SJSA1 (cell line): ENCODE measurements around the gene TRABD2B. TPM values are rescaled to one million over a fixed set of nuclear protein-coding genes. Genes with fewer than 3 reads are reported as not detected.

Experiments
- DNase-seq, 2 experiments: peaks; one replicate each; pipeline ENCODE4 v3.0.0-alpha.2; 2015 to 2020; ENCODE audit warnings: low spot score in 2 of 2, low read depth in 1 of 2
- H3K27ac ChIP-seq: fragments of 250-450 bp; sonication (Bioruptor Pico); 2 replicates; pipeline ENCODE4 v1.5.1; 2020; ENCODE audit warnings: mild to moderate bottlenecking, moderate library complexity
- H3K27me3 ChIP-seq: fragments of 250-450 bp; sonication (Bioruptor Pico); replicated peaks from 2 replicates; pipeline ENCODE4 v1.5.1; 2020; ENCODE audit warnings: mild to moderate bottlenecking, moderate library complexity
- H3K36me3 ChIP-seq: fragments of 250-450 bp; sonication (Bioruptor Pico); 2 replicates; pipeline ENCODE4 v1.5.1; 2020; ENCODE audit warnings: mild to moderate bottlenecking
- H3K4me1 ChIP-seq: fragments of 250-450 bp; sonication (Bioruptor Pico); replicated peaks from 2 replicates; pipeline ENCODE4 v1.6.1; 2021; ENCODE audit warnings: mild to moderate bottlenecking
- H3K4me3 ChIP-seq: fragments of 250-450 bp; sonication (Bioruptor Pico); 2 replicates; pipeline ENCODE4 v1.5.1; 2020; ENCODE audit warnings: mild to moderate bottlenecking
- H3K9me3 ChIP-seq: fragments of 250-450 bp; sonication (Bioruptor Pico); replicated peaks from 2 replicates; pipeline ENCODE4 v1.5.1; 2020; ENCODE audit warnings: mild to moderate bottlenecking
- total RNA-seq: library from RNA; depleted of rRNA; stranded (reverse); fragments of >200 nt; shearing (Covaris generic); gene quantifications from 2 replicates; pipeline ENCODE4 v1.2.3, GENCODE V29; 2014

Gene TRABD2B
- total RNA-seq, 1 experiment from 2014 or later: 0.16 TPM

DNA sequence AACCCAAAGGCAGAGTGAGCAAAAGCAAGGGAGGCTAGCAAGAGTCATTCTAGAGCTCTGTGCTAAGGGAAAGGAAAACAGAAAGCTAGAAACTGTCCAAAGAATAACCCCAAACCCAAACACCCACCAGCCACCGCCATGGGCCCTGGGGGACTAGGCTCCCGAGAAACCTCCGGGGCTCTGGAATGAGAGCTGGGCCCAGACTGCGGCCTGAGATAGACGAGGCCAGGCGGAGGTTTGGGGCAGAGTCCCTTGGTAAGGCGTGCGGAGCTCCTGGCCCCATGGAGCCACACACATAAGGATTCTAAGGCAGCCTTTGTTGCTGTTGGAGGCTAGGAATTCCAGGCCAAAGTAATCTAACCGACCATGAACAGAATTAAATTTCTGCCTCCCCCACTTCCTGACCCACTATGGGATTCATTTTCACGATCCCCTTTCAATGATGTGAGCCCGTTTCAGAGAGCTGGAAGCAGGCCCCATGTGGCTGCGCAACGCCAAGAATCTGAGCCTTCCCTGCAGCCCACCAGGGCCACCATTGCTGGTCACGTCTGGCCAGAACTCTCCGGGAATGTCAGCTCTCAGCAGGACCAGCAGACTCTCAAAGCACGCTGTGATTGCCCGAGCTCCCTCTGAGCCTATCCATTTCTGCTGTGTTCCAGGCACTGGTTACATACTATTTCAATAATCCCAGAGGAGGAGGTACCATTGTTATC lies 145.0 kb downstream of the TRABD2B start:
- DNase-seq: no peak
- no peaks in the 10 kb centered on the region for H3K36me3 ChIP-seq
- no peaks in the 10 kb centered on the region for H3K27me3 ChIP-seq
- H3K27ac ChIP-seq: no peak overlapping the region
- H3K4me1 ChIP-seq: peaks cover 11% of the 10 kb centered on the region
- H3K9me3 ChIP-seq: no peaks in the 10 kb centered on the region
- no peak overlapping the region for H3K4me3 ChIP-seq

DNA sequence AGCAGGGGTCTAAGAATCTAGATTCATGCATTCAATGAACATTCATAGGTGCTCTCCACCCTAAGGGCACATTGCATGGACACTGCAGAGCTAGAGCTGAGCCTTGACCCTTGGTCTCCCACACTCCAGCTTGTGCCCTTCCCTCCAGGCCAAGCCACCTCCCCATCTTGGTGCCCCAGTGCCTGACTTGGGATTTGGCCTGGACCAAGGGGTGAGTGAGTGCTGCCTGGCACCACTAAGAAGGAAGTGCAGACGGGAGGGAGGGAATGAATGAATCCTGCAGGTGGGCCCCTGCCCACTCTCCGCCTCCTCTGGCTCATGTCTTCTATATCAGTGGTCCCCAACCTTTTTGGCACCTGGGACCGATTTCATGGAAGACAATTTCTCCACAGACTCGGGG lies 146.7 kb downstream of the TRABD2B start:
- H3K27me3 ChIP-seq: no peaks in the 10 kb centered on the region
- no peak overlapping the region for H3K4me3 ChIP-seq
- no peak for DNase-seq

GRCh38 chr1:47849591-47850261 lies 147.5 kb downstream of the TRABD2B start:
- H3K36me3 ChIP-seq: no peaks in the 10 kb centered on the region
- H3K27me3 ChIP-seq: no peaks in the 10 kb centered on the region
- H3K27ac ChIP-seq: no peak overlapping the region
- no peak overlapping the region for H3K4me3 ChIP-seq
- peaks cover 11% of the 10 kb centered on the region for H3K4me1 ChIP-seq
- H3K9me3 ChIP-seq: no peaks in the 10 kb centered on the region
- DNase-seq: no peak

More for the DNA sequence above, 146.7 kb downstream of the TRABD2B start:
- Histone ChIP-seq H3K4me1 (peaks cover 11% of the 10 kb centered on the region), H3K9me3 (no peaks in the 10 kb centered on the region), H3K27ac (no peak overlapping the region), H3K36me3 (no peaks in the 10 kb centered on the region)

DNA sequence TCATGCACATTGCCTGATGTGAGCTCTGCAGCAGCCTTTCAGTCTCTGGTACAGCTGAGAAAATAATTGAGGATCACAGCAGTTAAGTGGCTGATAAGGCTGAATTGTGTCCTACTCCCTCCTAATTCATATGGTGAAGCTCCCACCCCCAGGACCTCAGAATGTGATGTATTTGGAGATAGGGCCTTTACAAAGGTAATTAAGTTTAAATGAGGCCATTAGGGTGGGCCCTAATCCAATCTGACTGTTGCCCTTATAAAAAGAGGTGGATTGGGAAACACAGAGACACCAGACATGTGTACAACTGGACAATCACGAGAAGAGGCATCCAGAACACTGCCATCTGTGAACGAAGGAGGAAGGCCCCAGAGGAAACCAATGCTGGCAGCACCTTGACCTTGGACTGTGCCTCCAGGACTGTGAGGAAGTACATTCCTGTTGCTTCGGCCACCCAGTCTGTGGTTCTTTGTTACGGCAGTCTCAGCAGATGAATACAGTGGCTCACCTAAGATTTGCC lies 148.1 kb downstream of the TRABD2B start:
- Histone ChIP-seq H3K36me3 (no peaks in the 10 kb centered on the region), H3K4me3 (no peak overlapping the region), H3K27me3 (no peaks in the 10 kb centered on the region), H3K4me1 (peaks cover 11% of the 10 kb centered on the region), H3K9me3 (no peaks in the 10 kb centered on the region), H3K27ac (no peak overlapping the region)
- DNase-seq: no peak

DNA sequence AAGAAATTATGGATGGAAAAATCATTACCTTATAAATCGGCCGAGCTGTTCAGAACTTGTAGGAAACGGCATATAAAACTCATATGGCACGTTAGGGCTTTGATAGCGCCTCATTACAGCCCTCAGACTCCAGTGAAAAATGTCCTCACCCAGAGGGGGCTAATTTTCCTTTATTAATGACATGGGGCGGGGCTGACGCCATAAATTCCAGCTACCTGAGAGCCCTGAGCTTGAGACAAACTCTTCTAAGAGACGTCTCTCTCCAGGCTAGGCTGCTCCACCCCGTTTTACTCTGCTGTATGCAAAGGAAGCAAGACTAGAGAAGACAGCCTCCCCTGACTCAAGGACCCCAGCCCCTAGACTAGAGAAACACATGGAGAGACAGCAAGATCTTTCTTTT lies 149.4 kb downstream of the TRABD2B start:
- no peak overlapping the region for H3K4me3 ChIP-seq
- DNase-seq: no peak

GRCh38 chr1:47844558-47844955 lies 152.6 kb downstream of the TRABD2B start:
- Histone ChIP-seq H3K4me1 (peaks cover 41% of the 10 kb centered on the region), H3K4me3 (no peak overlapping the region), H3K27ac (no peak overlapping the region), H3K9me3 (no peaks in the 10 kb centered on the region), H3K27me3 (no peaks in the 10 kb centered on the region), H3K36me3 (no peaks in the 10 kb centered on the region)
- no peak for DNase-seq

More for the DNA sequence above, 149.4 kb downstream of the TRABD2B start:
- no peaks in the 10 kb centered on the region for H3K36me3 ChIP-seq
- H3K9me3 ChIP-seq: no peaks in the 10 kb centered on the region
- H3K4me1 ChIP-seq: peaks cover 17% of the 10 kb centered on the region
- H3K27me3 ChIP-seq: no peaks in the 10 kb centered on the region
- no peak overlapping the region for H3K27ac ChIP-seq

GRCh38 chr1:47843781-47844557 lies 153.2 kb downstream of the TRABD2B start:
- no peaks in the 10 kb centered on the region for H3K9me3 ChIP-seq
- H3K27me3 ChIP-seq: no peaks in the 10 kb centered on the region
- peaks cover 35% of the 10 kb centered on the region for H3K4me1 ChIP-seq
- no peak overlapping the region for H3K27ac ChIP-seq
- no peaks in the 10 kb centered on the region for H3K36me3 ChIP-seq
- no peak overlapping the region for H3K4me3 ChIP-seq
- DNase-seq: no peak

DNA sequence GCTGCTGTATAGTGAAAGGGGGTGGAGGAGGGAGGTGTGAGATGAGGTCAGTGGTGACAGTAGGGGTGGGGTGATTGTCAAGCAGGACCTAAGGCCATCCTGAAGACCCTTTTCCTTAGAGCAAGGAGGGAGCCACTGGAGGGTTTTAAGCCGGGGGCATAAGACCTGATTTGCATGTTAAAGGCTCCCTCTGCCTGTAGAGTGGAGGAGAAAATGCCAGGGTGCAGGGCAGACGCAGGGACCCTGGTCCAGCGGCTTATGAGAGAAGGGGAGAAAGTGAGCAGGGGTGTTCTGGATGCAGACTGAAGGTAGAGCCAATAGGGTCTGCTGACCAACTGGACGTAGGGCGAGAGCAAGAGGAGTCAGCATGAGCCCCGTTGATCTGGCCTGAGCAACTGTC lies 154.1 kb downstream of the TRABD2B start:
- no peak for DNase-seq
- Histone ChIP-seq H3K27ac (no peak overlapping the region), H3K9me3 (no peaks in the 10 kb centered on the region), H3K36me3 (no peaks in the 10 kb centered on the region), H3K4me1 (peaks cover 33% of the 10 kb centered on the region), H3K4me3 (no peak overlapping the region), H3K27me3 (no peaks in the 10 kb centered on the region)

- H3K27ac ChIP-seq: no peak overlapping the region
- peak in 1 of 2 experiments; percentile 44 for DNase-seq
- no peaks in the 10 kb centered on the region for H3K36me3 ChIP-seq
- peaks cover 33% of the 10 kb centered on the region for H3K4me1 ChIP-seq
- H3K4me3 ChIP-seq: no peak overlapping the region
- no peaks in the 10 kb centered on the region for H3K9me3 ChIP-seq
- H3K27me3 ChIP-seq: no peaks in the 10 kb centered on the region
These were observed 154.8 kb downstream of the TRABD2B start for GRCh38 chr1:47842228-47842919.

DNA sequence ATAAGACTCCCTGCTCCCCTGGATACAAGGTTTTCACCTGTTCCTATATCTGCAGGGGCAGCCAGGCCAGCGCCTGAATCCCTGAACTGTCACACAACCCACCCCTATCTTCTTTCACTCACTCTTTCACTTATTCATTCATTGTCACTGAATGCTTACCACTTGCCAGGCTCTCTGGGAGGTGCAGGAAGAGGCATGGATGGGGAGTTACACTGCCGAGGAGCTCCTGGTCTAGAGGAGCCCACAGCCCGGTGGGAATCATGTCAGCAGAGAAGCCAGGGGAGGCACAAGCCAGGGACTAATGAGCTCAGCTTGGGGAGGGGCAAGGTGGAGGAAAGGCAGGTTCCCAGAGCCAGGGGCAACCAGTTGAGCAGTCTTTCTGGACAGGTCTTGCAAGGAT lies 155.8 kb downstream of the TRABD2B start:
- H3K9me3 ChIP-seq: no peaks in the 10 kb centered on the region
- no peaks in the 10 kb centered on the region for H3K36me3 ChIP-seq
- H3K4me3 ChIP-seq: no peak overlapping the region
- no peak for DNase-seq
- peaks cover 33% of the 10 kb centered on the region for H3K4me1 ChIP-seq
- H3K27me3 ChIP-seq: no peaks in the 10 kb centered on the region
- H3K27ac ChIP-seq: no peak overlapping the region

DNA sequence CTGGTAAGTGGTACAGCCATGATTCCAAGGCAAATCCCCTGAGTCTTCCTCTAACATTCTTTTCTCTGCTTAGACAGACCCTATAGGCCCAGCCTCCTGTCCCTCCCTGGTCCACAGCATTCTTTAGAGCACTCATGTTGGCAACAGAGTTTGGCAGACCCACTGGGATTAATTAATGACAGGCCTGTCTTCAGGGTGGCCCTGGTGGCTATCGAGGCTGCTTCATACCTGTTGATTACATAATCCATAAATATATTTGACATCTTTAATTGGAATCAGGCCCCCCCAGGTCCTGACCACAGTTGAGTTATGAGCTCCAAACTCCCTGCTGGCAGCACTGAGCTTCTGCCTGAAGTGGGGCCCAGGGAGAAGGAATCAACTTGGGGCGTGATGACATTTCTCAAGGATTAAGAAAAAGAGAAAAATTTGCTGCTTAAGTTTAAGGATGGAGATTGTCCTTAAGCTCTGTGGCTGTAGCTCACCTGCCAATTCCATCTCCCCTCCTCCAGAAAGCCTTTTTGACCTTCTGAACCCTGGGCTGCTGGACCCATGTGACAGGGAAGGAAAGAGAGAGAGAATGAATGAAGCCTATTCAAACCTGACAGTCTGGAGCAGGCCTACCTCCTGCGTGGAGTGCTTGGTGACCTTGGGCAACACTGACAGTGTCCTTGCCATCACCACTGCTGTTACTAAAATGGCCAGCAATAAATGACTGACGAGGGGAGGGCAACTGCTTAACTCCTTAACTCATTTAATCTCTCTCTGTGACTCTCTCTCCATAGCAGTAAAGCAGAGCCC lies 156.6 kb downstream of the TRABD2B start:
- Histone ChIP-seq H3K4me1 (peaks cover 33% of the 10 kb centered on the region), H3K27me3 (no peaks in the 10 kb centered on the region), H3K27ac (no peak overlapping the region), H3K9me3 (no peaks in the 10 kb centered on the region; the same call in 1 of the 2 replicates), H3K4me3 (no peak overlapping the region), H3K36me3 (no peaks in the 10 kb centered on the region)
- peak in 1 of 2 experiments; percentile 49 for DNase-seq

- Histone ChIP-seq H3K9me3 (peaks cover 4% of the 10 kb centered on the region; the same call in 1 of the 2 replicates), H3K4me3 (no peak overlapping the region), H3K27me3 (no peaks in the 10 kb centered on the region), H3K36me3 (no peaks in the 10 kb centered on the region), H3K4me1 (peaks cover 33% of the 10 kb centered on the region), H3K27ac (no peak overlapping the region)
- DNase-seq: no peak
These were observed 157.8 kb downstream of the TRABD2B start for GRCh38 chr1:47839433-47839760.
